Smooth muscle cell of the pulmonary artery (primary cell): ENCODE results near the gene HNF4A. TPM values are rescaled to one million over a fixed set of nuclear protein-coding genes. Genes with fewer than 3 reads are reported as not detected.

Experiments used
- total RNA-seq: library from RNA; depleted of rRNA; stranded (reverse); fragments of >200 nt; gene quantifications from 2 replicates; pipeline ENCODE4 v1.2.3, GENCODE V29; 2014

HNF4A gene
- not detected in 2 replicates for total RNA-seq

GRCh38 chr20:44355498-44356352, at the start of gene HNF4A:
HNF4A (plus strand) TSS chr20:44355699; CDS start chr20:44355805, 106 bp downstream.

DNA sequence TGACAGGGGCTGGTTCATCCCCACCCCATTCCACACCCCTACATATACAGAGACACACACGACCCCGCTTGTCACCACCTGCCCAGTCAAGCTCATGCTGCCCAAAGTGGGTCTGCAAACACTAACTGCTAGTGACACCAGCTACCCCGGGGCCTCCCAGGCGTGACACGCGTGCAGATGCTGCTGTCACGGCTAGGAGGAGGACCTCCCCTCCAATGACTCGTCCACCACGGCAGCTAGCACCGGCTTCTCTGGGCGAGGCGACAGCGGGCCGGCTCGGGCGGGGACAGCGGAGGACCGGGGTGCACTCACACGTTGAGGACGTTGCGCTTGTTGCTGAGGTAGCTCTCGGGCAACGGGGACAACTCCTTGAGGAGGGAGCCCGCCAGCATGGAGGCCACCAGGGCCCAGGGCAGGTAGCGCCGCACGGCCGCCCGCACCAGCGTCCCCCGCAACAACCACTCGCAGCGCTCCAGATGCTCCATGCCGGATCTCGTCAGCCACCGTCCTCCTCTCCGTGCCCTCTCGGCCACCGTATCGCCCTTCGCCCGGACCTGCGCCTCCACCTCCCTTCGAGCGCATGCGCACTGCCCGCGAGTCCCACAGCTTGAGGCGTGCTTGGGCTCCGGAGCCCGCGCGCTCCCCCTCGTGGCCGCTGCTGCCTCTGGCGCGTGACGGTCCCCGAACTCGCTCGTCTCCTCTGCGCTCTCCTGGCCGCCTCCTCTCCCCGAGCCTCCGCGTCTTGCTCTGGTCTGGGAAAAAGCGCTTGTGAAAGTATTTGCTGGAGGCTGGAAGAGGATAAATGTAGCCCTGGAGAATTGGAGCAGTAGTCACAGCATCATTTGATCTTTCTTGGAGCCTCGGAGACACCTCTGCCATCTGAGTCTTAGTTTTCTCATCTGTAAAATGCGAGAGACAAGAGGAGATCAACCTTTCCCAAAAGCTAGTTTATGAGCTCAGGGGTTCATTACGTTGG, 44.5 kb upstream of the HNF4A start, which contains the start of gene FITM2:
FITM2 (minus strand) TSS at position 539 of the 976 bp plus-strand sequence; CDS start at position 485, 54 bp downstream.

GRCh38 chr20:44336725-44337380, 18.6 kb upstream of the HNF4A start, which contains the start of gene R3HDML:
R3HDML (plus strand) TSS chr20:44337043; CDS start chr20:44337158, 115 bp downstream.

GRCh38 chr20:44475694-44476560, 120.4 kb downstream of the HNF4A start, which contains the start of gene TTPAL:
TTPAL (plus strand) TSS chr20:44475874; CDS start chr20:44480000, 4,126 bp downstream.

Other genes with a start within 250 kb of the HNF4A start
- 2.2 and 5.6 TPM in 2 replicates for gene JPH2, start 168.5 kb upstream of the HNF4A start, total RNA-seq
- 30.6 and 37.1 TPM in 2 replicates for gene OSER1, start 144.9 kb upstream of the HNF4A start, total RNA-seq
- gene GDAP1L1, start 108.4 kb upstream of the HNF4A start, total RNA-seq = not detected in 2 replicates
- 11.2 and 11.5 TPM in 2 replicates for gene FITM2, start 44.5 kb upstream of the HNF4A start, total RNA-seq
- gene R3HDML, start 18.7 kb upstream of the HNF4A start, total RNA-seq = not detected in 2 replicates
- 11.4 and 15.8 TPM in 2 replicates for gene TTPAL, start 120.2 kb downstream of the HNF4A start, total RNA-seq
- gene SERINC3, start 166.4 kb downstream of the HNF4A start, total RNA-seq = 146 and 178 TPM in 2 replicates
- 42.1 and 61.0 TPM in 2 replicates for gene PKIG, start 226.9 kb downstream of the HNF4A start, total RNA-seq